HepG2 (cell line): ENCODE results near the gene PCGF2. TPM values are rescaled to one million over a fixed set of nuclear protein-coding genes. Genes with fewer than 3 reads are reported as not detected.

Source experiments
- AGO1 ChIP-seq: fragments of 200-400 bp; formaldehyde crosslinking; IDR thresholded peaks from 2 replicates; pipeline ENCODE4 v1.6.1; 2017; ENCODE audit warnings: mild to moderate bottlenecking, low read depth, low read length, moderate library complexity; ENCODE audit not compliant: poor library complexity, severe bottlenecking
- EZH2 ChIP-seq: conservative IDR thresholded peaks from 2 replicates; pipeline ENCODE4 v1.6.1; 2012; ENCODE audit warnings: mild to moderate bottlenecking, low read depth, low read length, moderate library complexity
- GABPA ChIP-seq, 2 experiments: IDR thresholded peaks; 2 replicates each; pipeline ENCODE4 v1.6.1; 2011 to 2016; ENCODE audit warnings: low read depth in 2 of 2, low read length in 1 of 2, missing biosample characterization in 1 of 2, missing genetic modification characterization in 1 of 2
- KDM4B ChIP-seq: sonication (generic); formaldehyde crosslinking; IDR thresholded peaks from 2 replicates; pipeline ENCODE4 v1.4.0; 2020; ENCODE audit warnings: missing genetic modification reagents
- KLF15 ChIP-seq: sonication (generic); formaldehyde crosslinking; IDR thresholded peaks from 2 replicates; pipeline ENCODE4 v1.8.1; 2023; ENCODE audit warnings: borderline replicate concordance, mild to moderate bottlenecking, inconsistent platforms, missing genetic modification reagents, mixed read lengths
- KLF6 ChIP-seq: IDR thresholded peaks from 2 replicates; pipeline ENCODE4 v1.8.0; 2016; ENCODE audit warnings: missing biosample characterization, missing genetic modification reagents
- MED1 ChIP-seq: sonication (generic); formaldehyde crosslinking; IDR thresholded peaks from 2 replicates; pipeline ENCODE4 v1.4.0; 2020; ENCODE audit warnings: missing genetic modification reagents
- MXD1 ChIP-seq: sonication (generic); formaldehyde crosslinking; IDR thresholded peaks from 2 replicates; pipeline ENCODE4 v1.4.0; 2020; ENCODE audit warnings: mild to moderate bottlenecking, missing genetic modification reagents
- MYC ChIP-seq: sonication (generic); formaldehyde crosslinking; IDR thresholded peaks from 2 replicates; pipeline ENCODE4 v1.9.0; 2021; ENCODE audit warnings: missing genetic modification reagents, borderline replicate concordance
- MYNN ChIP-seq: sonication (generic); formaldehyde crosslinking; IDR thresholded peaks from 2 replicates; pipeline ENCODE4 v1.4.0; 2020; ENCODE audit warnings: mild to moderate bottlenecking, low read depth, missing genetic modification reagents
- NFIB ChIP-seq: sonication (generic); formaldehyde crosslinking; IDR thresholded peaks from 2 replicates; pipeline ENCODE4 v1.9.0; 2021; ENCODE audit warnings: missing genetic modification reagents, mild to moderate bottlenecking, borderline replicate concordance
- NONO ChIP-seq, 2 experiments: fragments of 450-650 bp in 1 of 2; sonication (generic) in 1 of 2; formaldehyde crosslinking in 1 of 2; IDR thresholded peaks in 1 of 2; conservative IDR thresholded peaks in 1 of 2; 2 replicates each; pipeline versions ENCODE4 v1.6.1 to v1.8.0; 2017 to 2022; ENCODE audit warnings: mild to moderate bottlenecking in 1 of 2, missing genetic modification reagents in 1 of 2, moderate library complexity in 1 of 2
- NR2F6 ChIP-seq, 2 experiments: IDR thresholded peaks; 2 replicates each; pipeline ENCODE4 v1.6.1; 2016; ENCODE audit warnings: antibody characterized with exemption in 1 of 2, mild to moderate bottlenecking in 1 of 2
- NRL ChIP-seq: sonication (generic); formaldehyde crosslinking; IDR thresholded peaks from 2 replicates; pipeline ENCODE4 v1.5.0; 2020; ENCODE audit warnings: missing genetic modification reagents, mild to moderate bottlenecking, moderate library complexity, borderline replicate concordance
- TCF7 ChIP-seq: sonication (generic); IDR thresholded peaks from 2 replicates; pipeline ENCODE4 v1.6.1; 2016; ENCODE audit warnings: antibody characterized with exemption, low read depth
- ZNF547 ChIP-seq: sonication (generic); formaldehyde crosslinking; IDR thresholded peaks from 2 replicates; pipeline ENCODE4 v1.5.1; 2020; ENCODE audit warnings: mild to moderate bottlenecking, missing genetic modification reagents
- ZNF691 ChIP-seq: sonication (generic); formaldehyde crosslinking; IDR thresholded peaks from 2 replicates; pipeline ENCODE4 v1.4.0; 2020; ENCODE audit warnings: missing genetic modification reagents, low read depth, mild to moderate bottlenecking, borderline replicate concordance
- ZNF776 ChIP-seq: sonication (generic); formaldehyde crosslinking; IDR thresholded peaks from 2 replicates; pipeline ENCODE4 v1.4.0; 2020; ENCODE audit warnings: mild to moderate bottlenecking, missing genetic modification reagents
- ZNF83 ChIP-seq: sonication (generic); formaldehyde crosslinking; IDR thresholded peaks from 2 replicates; pipeline ENCODE4 v1.4.0; 2020; ENCODE audit warnings: missing genetic modification reagents, mild to moderate bottlenecking, borderline replicate concordance
- polyA plus RNA-seq, 8 experiments: library from polyadenylated mRNA; depleted of rRNA in 3 of 8; stranded (reverse) in 7 of 8; unstranded in 1 of 8; fragments of >200 nt; fragmentation: Illumina TruSeq in 4 of 8; extraction: Trizol in 4 of 8; gene quantifications; 2 replicates each; pipeline versions ENCODE4 v1.2.1 to v1.2.3, GENCODE V29; 2011 to 2016; ENCODE audit warnings: low read depth in 4 of 8, missing spikeins in 1 of 8, mixed read lengths in 1 of 8; ENCODE audit not compliant: insufficient read depth in 1 of 8
- total RNA-seq, 5 experiments: library from RNA; depleted of rRNA; stranded (reverse); fragments of >200 nt; fragmentation: Illumina TruSeq; extraction: Trizol; gene quantifications; 2 replicates each; pipeline ENCODE4 v1.2.3, GENCODE V29; 2016; ENCODE audit warnings: low read depth in 1 of 5
- TF ChIP-seq, protein P1 (sequence below): sonication (generic); formaldehyde crosslinking; IDR thresholded peaks from 2 replicates; pipeline ENCODE4 v1.4.0; 2020; ENCODE audit warnings: low read depth, mild to moderate bottlenecking, missing genetic modification reagents
- TF ChIP-seq, protein P2 (sequence below): sonication (generic); formaldehyde crosslinking; IDR thresholded peaks from 2 replicates; pipeline ENCODE4 v1.4.0; 2020; ENCODE audit warnings: mild to moderate bottlenecking, missing genetic modification reagents
- TF ChIP-seq, protein P3 (sequence below): sonication (generic); formaldehyde crosslinking; IDR thresholded peaks from 2 replicates; pipeline ENCODE4 v1.4.0; 2020; ENCODE audit warnings: missing genetic modification reagents
- TF ChIP-seq, protein P4 (sequence below): sonication (generic); IDR thresholded peaks from 2 replicates; pipeline ENCODE4 v1.6.1; 2016; ENCODE audit warnings: low read depth, borderline replicate concordance

The PCGF2 gene
- total and polyA plus RNA-seq, 2 of the 13 experiments (the other 11 are each of a cell fraction or from before 2014, with no cell fraction given), result 11.6 to 29.4 TPM

DNA sequence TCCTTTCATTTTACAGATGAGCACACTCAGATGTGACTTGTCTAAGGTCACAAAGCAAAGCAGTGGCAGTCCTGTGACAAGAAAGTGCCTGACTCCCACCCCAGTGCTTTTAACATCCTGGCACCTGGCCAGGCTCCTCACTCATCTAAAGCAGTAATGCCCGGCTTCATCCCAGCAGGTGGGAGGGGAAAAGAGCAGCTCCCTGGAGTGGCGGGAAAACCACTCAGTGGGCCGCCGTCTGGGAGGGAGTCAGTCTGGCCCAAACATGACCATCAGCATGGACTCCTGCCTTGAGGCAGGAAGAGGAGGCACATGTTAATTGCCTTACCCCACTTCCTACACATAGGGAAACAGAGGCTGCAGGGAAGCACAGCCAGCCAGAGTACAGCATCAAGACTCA lies 2.6 kb downstream of the PCGF2 start (continued):
- TF ChIP-seq ZNF691 (CRISPR knock-in tag), result 0 out of 2 replicates have a peak, but pooled peaks have one; percentile 7
- TF ChIP-seq MED1, result 0 out of 2 replicates have a peak, but pooled peaks have one; percentile 13
- TF ChIP-seq MYNN, result no peak
- TF ChIP-seq KLF6 (CRISPR knock-in tag), result 0 out of 2 replicates have a peak, but pooled peaks have one; percentile 15
- 0 out of 2 replicates have a peak, but pooled peaks have one; percentile 27 for TF ChIP-seq MXD1
- no peak for TF ChIP-seq TCF7
- no peak; the same call in 1 of the 2 replicates for TF ChIP-seq KDM4B (CRISPR knock-in tag)
- no peak for TF ChIP-seq EZH2
- TF ChIP-seq GABPA (IDR thresholded peaks at IDR 0.05; ENCODE audit: low read depth, low read length), result no peak
- TF ChIP-seq GABPA (CRISPR knock-in tag; IDR thresholded peaks at IDR 0.05; ENCODE audit: low read depth), result no peak
- no peak for TF ChIP-seq NONO (IDR thresholded peaks at IDR 0.05)
- TF ChIP-seq NONO (CRISPR knock-in tag; conservative IDR thresholded peaks at IDR 0.05), result no peak
- no peak for TF ChIP-seq ZNF776 (CRISPR knock-in tag)
- peak; percentile 32; the same call in 1 of the 2 replicates for TF ChIP-seq MYC
- TF ChIP-seq ZNF83 (CRISPR knock-in tag), result no peak
- TF ChIP-seq, protein P1, sequence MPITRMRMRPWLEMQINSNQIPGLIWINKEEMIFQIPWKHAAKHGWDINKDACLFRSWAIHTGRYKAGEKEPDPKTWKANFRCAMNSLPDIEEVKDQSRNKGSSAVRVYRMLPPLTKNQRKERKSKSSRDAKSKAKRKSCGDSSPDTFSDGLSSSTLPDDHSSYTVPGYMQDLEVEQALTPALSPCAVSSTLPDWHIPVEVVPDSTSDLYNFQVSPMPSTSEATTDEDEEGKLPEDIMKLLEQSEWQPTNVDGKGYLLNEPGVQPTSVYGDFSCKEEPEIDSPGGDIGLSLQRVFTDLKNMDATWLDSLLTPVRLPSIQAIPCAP (CRISPR knock-in tag), result no peak
- no peak for TF ChIP-seq NR2F6 (IDR thresholded peaks at IDR 0.05)
- TF ChIP-seq NR2F6 (CRISPR knock-in tag; IDR thresholded peaks at IDR 0.05), result no peak
- TF ChIP-seq AGO1, result no peak
- TF ChIP-seq NRL (CRISPR knock-in tag), result 0 out of 2 replicates have a peak, but pooled peaks have one; percentile 21
- TF ChIP-seq NFIB (CRISPR knock-in tag), result no peak
- TF ChIP-seq ZNF547 (CRISPR knock-in tag), result no peak
- TF ChIP-seq, protein P2, sequence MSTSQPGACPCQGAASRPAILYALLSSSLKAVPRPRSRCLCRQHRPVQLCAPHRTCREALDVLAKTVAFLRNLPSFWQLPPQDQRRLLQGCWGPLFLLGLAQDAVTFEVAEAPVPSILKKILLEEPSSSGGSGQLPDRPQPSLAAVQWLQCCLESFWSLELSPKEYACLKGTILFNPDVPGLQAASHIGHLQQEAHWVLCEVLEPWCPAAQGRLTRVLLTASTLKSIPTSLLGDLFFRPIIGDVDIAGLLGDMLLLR (CRISPR knock-in tag), result no peak
- TF ChIP-seq KLF15, result no peak
- TF ChIP-seq, protein P3, sequence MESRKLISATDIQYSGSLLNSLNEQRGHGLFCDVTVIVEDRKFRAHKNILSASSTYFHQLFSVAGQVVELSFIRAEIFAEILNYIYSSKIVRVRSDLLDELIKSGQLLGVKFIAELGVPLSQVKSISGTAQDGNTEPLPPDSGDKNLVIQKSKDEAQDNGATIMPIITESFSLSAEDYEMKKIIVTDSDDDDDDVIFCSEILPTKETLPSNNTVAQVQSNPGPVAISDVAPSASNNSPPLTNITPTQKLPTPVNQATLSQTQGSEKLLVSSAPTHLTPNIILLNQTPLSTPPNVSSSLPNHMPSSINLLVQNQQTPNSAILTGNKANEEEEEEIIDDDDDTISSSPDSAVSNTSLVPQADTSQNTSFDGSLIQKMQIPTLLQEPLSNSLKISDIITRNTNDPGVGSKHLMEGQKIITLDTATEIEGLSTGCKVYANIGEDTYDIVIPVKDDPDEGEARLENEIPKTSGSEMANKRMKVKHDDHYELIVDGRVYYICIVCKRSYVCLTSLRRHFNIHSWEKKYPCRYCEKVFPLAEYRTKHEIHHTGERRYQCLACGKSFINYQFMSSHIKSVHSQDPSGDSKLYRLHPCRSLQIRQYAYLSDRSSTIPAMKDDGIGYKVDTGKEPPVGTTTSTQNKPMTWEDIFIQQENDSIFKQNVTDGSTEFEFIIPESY (CRISPR knock-in tag), result peak; percentile 94
- TF ChIP-seq, protein P4, sequence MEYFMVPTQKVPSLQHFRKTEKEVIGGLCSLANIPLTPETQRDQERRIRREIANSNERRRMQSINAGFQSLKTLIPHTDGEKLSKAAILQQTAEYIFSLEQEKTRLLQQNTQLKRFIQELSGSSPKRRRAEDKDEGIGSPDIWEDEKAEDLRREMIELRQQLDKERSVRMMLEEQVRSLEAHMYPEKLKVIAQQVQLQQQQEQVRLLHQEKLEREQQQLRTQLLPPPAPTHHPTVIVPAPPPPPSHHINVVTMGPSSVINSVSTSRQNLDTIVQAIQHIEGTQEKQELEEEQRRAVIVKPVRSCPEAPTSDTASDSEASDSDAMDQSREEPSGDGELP, result no peak
